Right renal pelvis (tissue), 4 donors: ENCODE results near the gene ADIPOR2. TPM values are rescaled to one million over a fixed set of nuclear protein-coding genes. Genes with fewer than 3 reads are reported as not detected.
"Not testable (repeated sequence)": the region's sequence is repeated elsewhere in the genome, so short reads cannot be mapped to it uniquely, and the experiment has no call there.

Source experiments
- DNase-seq, 4 donors: peaks; one replicate each; pipeline ENCODE4 v3.0.0-alpha.2; 2013; ENCODE audit warnings: low read depth in 4 of 4, low spot score in 3 of 4, missing footprints in 1 of 4
- polyA plus RNA-seq, 4 donors: library from polyadenylated mRNA; unstranded; fragments of 120-200 nt; gene quantifications; one replicate each; pipeline ENCODE4 v1.2.1, GENCODE V29; 2013; ENCODE audit not compliant: insufficient read length in 4 of 4

ADIPOR2 gene
- polyA plus RNA-seq, 4 donors = 46.1 to 52.6 (median 51.2) TPM

- no peak for DNase-seq
Measured at GRCh38 chr12:1702713-1703112, 11.8 kb downstream of the ADIPOR2 start.

- DNase-seq = no peak
Measured at GRCh38 chr12:1703771-1704722, 13.2 kb downstream of the ADIPOR2 start.

GRCh38 chr12:1705774-1706631 is 15.1 kb downstream of the ADIPOR2 start:
- DNase-seq = no peak

GRCh38 chr12:1706632-1706980 is 15.7 kb downstream of the ADIPOR2 start:
- DNase-seq = no peak

GRCh38 chr12:1707051-1707450 is 16.2 kb downstream of the ADIPOR2 start:
- DNase-seq = no peak

- DNase-seq = not testable (repeated sequence)
Measured at GRCh38 chr12:1709968-1710367, 19.1 kb downstream of the ADIPOR2 start.

GRCh38 chr12:1710870-1711269 is 20.0 kb downstream of the ADIPOR2 start:
- not testable (repeated sequence) for DNase-seq

GRCh38 chr12:1711536-1712211 is 20.8 kb downstream of the ADIPOR2 start:
- not testable (repeated sequence) for DNase-seq

- DNase-seq = not testable (repeated sequence)
Measured at GRCh38 chr12:1712305-1712704, 21.4 kb downstream of the ADIPOR2 start.

GRCh38 chr12:1712852-1713251 is 22.0 kb downstream of the ADIPOR2 start:
- not testable (repeated sequence) for DNase-seq

- DNase-seq = not testable (repeated sequence)
Measured at GRCh38 chr12:1713783-1714348, 23.0 kb downstream of the ADIPOR2 start.

GRCh38 chr12:1715459-1715858 is 24.6 kb downstream of the ADIPOR2 start:
- DNase-seq = not testable (repeated sequence)

- DNase-seq = no peak
Measured at GRCh38 chr12:1716215-1716862, 25.5 kb downstream of the ADIPOR2 start.

GRCh38 chr12:1716911-1717310 is 26.0 kb downstream of the ADIPOR2 start:
- DNase-seq = no peak

- DNase-seq = no peak
Measured at GRCh38 chr12:1719139-1719538, 28.3 kb downstream of the ADIPOR2 start.

GRCh38 chr12:1720494-1720893 is 29.6 kb downstream of the ADIPOR2 start:
- no peak for DNase-seq

GRCh38 chr12:1723721-1724120 is 32.9 kb downstream of the ADIPOR2 start:
- DNase-seq = no peak

GRCh38 chr12:1724250-1724649 is 33.4 kb downstream of the ADIPOR2 start:
- DNase-seq = no peak

GRCh38 chr12:1726753-1727152 is 35.9 kb downstream of the ADIPOR2 start:
- no peak for DNase-seq

- no peak for DNase-seq
Measured at GRCh38 chr12:1728824-1729223, 38.0 kb downstream of the ADIPOR2 start.
